Erythroblast (primary cell): ENCODE measurements around the gene DTHD1.

Experiments
- DNase-seq, 2 experiments: peaks; one replicate each; lab custom pipeline; 2025; lab: John Stamatoyannopoulos, UW
- GATA1 ChIP-seq: IDR thresholded peaks from 2 replicates; pipeline ENCODE4 v1.6.1; 2011; ENCODE audit warnings: low read depth, mild to moderate bottlenecking, control low read depth, low read length, moderate library complexity
- POLR2A ChIP-seq: IDR thresholded peaks from 2 replicates; pipeline ENCODE4 v1.6.1; 2011; ENCODE audit warnings: mild to moderate bottlenecking, low read length

The DTHD1 gene

DNA sequence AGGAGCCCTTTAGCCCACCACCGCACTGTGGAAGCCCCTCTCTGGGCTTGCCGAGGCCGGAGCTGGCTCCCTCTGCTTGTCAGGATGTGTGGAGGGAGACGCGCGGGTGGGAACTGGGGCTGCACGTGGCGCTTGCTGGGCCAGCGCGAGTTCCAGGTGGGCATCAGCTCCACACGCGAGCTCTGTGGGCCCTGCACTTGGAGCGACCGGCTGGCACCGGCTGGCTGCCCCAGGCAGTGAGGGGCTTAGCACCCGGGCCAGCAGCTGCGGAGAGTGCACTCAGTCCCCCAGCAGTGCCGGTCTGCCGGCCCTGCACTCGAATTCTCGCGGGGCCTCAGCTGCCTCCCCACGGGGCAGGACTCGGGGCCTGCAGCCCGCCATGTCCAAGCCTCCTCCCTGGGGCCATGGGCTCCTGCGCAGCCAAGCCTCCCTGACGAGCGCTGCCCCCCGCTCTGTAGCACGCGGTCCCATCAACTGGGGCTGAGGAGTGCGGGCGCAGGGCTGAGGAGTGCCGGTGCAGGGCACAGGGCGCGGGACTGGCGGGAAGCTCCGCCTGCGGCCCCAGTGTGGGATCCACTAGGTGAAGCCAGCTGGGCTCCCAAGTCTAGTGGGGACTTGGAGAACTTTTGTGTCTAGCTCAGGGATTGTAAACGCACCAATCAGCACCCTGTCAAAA lies 93.6 kb downstream of the DTHD1 start:
- DNase-seq, result no peak
- TF ChIP-seq POLR2A (no peak), GATA1 (no peak)

GRCh38 chr4:36385951-36386571 lies 104.6 kb downstream of the DTHD1 start:
- no peak for DNase-seq
- no peak for TF ChIP-seq GATA1
- TF ChIP-seq POLR2A, result no peak

DNA sequence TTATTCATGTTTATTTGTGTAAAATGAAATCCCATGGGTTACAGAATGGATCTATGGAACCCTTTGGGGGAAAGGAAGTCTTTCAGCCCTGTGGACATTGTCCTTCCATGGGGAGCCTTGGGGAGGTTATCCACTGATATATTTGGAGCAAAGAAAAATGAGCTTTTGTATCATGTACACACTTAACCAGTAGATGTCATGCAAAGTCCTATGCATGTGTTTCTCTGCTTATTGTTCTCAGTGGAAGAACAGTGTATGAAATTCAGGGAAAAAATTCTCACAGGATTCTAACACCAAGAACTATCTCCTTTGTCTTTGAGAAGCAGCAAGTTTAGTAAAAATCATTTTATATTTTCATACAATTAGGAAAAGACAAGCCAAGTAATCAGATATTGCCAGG lies 105.3 kb downstream of the DTHD1 start:
- TF ChIP-seq POLR2A (no peak), GATA1 (no peak)
- no peak for DNase-seq

DNA sequence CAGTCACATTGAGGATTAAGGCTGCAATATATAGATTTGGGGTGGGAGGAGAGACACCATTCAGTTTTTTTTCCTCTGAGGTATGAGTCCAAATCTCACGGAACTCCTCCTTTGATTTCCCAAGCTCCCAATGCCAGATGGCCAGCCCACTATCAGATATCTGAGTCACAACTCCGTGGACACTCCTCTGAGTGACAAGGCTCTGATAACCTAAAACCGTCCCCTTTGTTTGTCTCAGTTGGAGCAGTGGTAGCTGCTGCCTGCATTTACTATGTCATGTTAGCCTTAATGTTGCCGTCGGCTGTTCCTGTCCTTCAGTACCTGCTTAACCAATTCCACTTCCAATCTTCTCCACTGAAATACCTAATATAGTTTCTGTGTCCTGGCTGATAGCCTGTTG lies 107.3 kb downstream of the DTHD1 start:
- no peak for DNase-seq
- TF ChIP-seq POLR2A (no peak), GATA1 (no peak)

DNA sequence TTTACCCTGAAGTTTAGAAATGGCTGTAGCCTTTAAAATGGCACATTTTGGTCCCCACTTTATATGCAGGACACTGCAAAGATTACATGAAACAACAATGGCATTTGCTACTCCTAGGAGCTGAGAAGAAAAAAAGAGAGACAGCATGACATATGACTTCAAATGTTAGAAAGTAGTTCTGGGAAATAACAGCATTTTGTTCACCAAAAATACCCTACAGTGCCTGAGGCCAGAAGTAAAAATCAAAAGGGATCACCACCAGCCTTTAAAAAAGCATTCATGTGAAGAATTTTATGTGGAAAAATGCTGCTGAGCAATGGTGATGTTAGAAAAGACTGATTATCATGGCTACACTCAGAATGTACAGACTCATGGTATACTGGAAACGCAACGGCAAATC lies 110.0 kb downstream of the DTHD1 start:
- no peak for DNase-seq
- TF ChIP-seq GATA1, result no peak
- TF ChIP-seq POLR2A, result no peak

DNA sequence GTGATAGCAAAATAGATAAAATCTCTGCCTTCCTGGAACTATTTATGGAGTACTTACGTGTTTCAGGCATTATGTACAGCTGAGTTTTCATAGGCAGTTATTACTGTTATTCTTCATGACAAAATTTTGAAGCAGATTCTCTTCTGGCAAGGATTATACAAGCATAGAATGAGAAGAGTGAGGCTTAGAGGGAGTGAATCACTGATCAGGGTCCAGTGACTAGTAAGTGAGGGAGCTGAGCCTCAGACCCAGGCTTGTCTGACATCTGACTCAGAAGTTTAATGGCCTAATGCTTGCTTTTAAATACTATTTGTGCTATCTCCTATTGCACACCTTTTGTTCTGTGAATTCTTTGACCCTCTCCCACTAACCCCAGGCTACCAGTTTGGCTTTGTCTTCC lies 110.6 kb downstream of the DTHD1 start:
- DNase-seq, result no peak
- no peak for TF ChIP-seq GATA1
- no peak for TF ChIP-seq POLR2A

DNA sequence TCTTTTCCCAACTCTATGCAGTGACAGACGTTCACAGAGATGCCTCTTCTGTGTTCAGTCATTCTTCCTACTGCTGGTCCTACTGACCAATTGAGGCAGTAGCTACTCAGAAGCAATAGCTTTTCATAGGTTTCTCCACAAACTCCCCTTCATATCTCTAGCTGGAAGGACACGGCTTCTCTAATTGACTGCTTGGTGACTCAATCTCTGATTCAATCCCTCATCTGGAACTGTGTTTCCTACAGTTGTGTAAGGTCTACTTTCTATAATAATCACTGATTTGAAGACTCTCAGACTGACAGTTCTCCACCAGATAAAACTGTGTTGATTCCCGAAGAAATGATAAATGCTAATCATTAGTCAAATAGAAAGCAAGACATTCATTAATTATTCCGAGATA lies 111.5 kb downstream of the DTHD1 start:
- no peak for TF ChIP-seq POLR2A
- no peak for TF ChIP-seq GATA1
- DNase-seq, result no peak
